UCSD-AML1 (cell line): Measurements from ENCODE around the gene MRAP.
"Not testable (repeated sequence)": the region's sequence is repeated elsewhere in the genome, so short reads cannot be mapped to it uniquely, and the experiment has no call there.

Experiments used
- DNase-seq: peaks from one replicate; lab custom pipeline; 2025; ENCODE audit not compliant: unreplicated experiment; lab: John Stamatoyannopoulos, UW

The MRAP gene

GRCh38 chr21:32298658-32299081, at the start of gene MRAP:
Gene MRAP, plus strand, starts transcription at chr21:32298855. Its CDS starts 117 bp downstream, at chr21:32298972.
- no peak for DNase-seq

GRCh38 chr21:32249511-32250280, 49.0 kb upstream of the MRAP start:
- no peak for DNase-seq

- no peak for DNase-seq
Observed at GRCh38 chr21:32252136-32252535, 46.5 kb upstream of the MRAP start.

- DNase-seq: no peak
Observed at GRCh38 chr21:32253215-32253641, 45.4 kb upstream of the MRAP start.

GRCh38 chr21:32256251-32256650, 42.4 kb upstream of the MRAP start:
- no peak for DNase-seq

GRCh38 chr21:32256873-32257620, 41.6 kb upstream of the MRAP start:
- no peak for DNase-seq

- DNase-seq: peak; percentile 47
Observed at GRCh38 chr21:32257962-32258785, 40.5 kb upstream of the MRAP start.

- not testable (repeated sequence) for DNase-seq
Observed at GRCh38 chr21:32258786-32259048, 39.9 kb upstream of the MRAP start.

GRCh38 chr21:32260130-32260529, 38.5 kb upstream of the MRAP start:
- no peak for DNase-seq

- DNase-seq: no peak
Observed at GRCh38 chr21:32261929-32262328, 36.7 kb upstream of the MRAP start.

- DNase-seq: not testable (repeated sequence)
Observed at GRCh38 chr21:32265321-32265720, 33.3 kb upstream of the MRAP start.

GRCh38 chr21:32270748-32271147, 27.9 kb upstream of the MRAP start:
- no peak for DNase-seq

GRCh38 chr21:32276671-32277070, 22.0 kb upstream of the MRAP start:
- no peak for DNase-seq

- DNase-seq: no peak
Observed at GRCh38 chr21:32278103-32278502, 20.6 kb upstream of the MRAP start.

GRCh38 chr21:32278518-32279376, 19.9 kb upstream of the MRAP start, which contains the start of gene MIS18A:
Gene MIS18A, minus strand, starts transcription at chr21:32279049. Its CDS starts 35 bp downstream, at chr21:32279014.
- DNase-seq: peak; percentile 97

- no peak for DNase-seq
Observed at GRCh38 chr21:32279377-32279680, 19.3 kb upstream of the MRAP start.

- DNase-seq: no peak
Observed at GRCh38 chr21:32281531-32281930, 17.1 kb upstream of the MRAP start.

GRCh38 chr21:32282992-32283391, 15.7 kb upstream of the MRAP start:
- no peak for DNase-seq

- DNase-seq: no peak
Observed at GRCh38 chr21:32285476-32285875, 13.2 kb upstream of the MRAP start.

- no peak for DNase-seq
Observed at GRCh38 chr21:32297449-32297848, 1.2 kb upstream of the MRAP start.

- DNase-seq: no peak
Observed at GRCh38 chr21:32298148-32298559, 501 bp upstream of the MRAP start.
